NCI-H1417 treated with DMSO at 0.1 percent for 48 hours (cell line): ENCODE data around the gene SPRR3.

Experiments used
- DNase-seq: peaks from one replicate; lab custom pipeline; 2025; lab: John Stamatoyannopoulos, UW

The SPRR3 gene, protein sequence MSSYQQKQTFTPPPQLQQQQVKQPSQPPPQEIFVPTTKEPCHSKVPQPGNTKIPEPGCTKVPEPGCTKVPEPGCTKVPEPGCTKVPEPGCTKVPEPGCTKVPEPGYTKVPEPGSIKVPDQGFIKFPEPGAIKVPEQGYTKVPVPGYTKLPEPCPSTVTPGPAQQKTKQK

DNA sequence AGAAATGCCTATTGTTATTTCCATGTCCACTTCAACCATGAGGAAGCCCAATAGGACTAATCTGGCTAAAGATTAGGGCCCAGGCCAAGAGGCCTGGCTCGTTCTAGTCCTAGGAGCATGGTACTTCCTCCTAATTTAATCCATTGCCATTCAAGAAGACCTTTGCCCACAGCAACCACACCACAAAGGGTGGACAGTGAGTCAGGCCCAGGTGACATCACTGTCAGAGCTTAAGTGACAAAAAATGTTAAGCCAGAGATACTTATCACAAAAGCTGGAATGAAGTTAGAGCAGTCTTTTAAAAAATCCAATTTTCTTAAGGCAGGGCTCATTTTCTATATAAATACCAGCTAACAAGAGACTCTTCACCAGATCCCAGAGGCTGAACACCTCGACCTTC, at the start of gene SPRR3:
TSS of gene SPRR3 (plus strand) at position 368 of the 400 bp plus-strand sequence. CDS start 1,272 bp downstream, outside the sequence.
- DNase-seq: no peak

DNA sequence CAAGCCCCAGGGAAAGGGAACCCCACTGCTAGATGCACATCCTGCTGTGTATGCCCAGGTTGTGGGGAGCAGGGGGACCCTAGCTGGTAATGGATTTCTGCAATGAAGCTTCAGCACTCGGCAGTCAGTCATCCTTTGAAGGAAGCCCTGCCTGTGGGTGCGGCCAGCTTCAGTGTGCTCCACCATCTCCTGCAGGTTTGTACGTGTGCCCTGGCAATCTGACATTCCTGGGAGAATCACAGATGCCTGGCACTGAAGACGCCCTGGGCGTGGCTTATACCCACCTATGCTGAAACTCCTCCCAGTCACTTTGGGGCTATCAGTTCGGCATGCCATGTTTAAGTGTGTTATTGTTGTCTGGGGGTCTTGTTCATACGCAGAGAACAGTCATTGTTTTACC, 47.8 kb upstream of the SPRR3 start:
- DNase-seq: no peak

DNA sequence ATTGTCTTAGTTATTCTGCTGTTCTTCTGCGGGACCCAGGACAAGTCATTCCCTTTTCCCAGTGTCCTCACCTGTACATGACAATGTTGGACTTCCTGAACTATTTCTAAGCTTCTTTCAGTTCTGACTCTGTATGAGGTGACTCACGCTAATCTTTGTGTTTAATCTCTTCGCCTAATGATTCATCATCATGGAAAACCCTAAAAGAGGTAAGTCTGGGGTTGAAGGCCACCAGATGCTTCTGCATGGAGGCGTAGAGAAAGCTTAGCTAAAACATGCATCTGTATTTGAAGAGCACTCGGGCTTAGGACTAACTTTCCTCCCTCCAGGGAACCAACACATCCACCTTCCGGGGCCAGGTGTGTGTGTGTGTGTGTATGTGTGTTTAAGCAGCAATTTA, 47.1 kb upstream of the SPRR3 start:
- no peak for DNase-seq

DNA sequence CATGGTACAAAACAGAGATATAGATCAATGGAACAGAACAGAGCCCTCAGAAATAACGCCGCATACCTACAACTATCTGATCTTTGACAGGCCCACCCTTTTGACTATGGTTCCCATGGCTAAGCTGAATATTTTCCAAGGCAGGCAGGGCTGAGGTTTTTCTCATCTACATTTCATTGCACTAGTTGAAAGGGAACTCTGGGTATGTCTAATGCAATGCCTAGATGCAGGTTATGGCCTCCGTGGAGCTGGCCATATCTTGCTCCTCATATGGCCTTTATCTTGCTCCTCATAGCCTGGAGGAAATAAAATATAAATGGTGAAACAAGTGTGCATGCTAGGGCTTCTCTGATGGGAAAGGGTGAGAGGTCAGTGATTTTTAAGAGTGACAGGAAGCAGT, 44.0 kb upstream of the SPRR3 start:
- DNase-seq: no peak

DNA sequence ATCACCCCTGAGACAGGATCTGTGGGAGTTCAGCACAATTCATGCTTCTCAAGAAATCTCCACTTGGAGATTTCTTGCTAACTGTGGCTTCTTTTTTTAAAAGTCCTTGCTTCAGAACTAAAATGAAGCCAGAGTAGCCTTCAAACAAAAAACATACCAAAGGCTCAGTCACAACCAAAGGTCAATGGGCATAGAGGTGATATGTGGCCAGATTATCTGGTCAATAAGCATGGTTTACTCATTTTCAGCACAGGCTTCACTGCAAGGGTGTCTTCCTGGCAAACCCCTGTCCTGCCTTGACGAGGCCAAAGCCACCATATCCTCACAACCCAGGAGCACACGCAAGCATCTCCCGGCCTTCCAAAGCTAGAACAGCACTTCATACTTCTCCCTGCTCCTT, 42.3 kb upstream of the SPRR3 start:
- no peak for DNase-seq

DNA sequence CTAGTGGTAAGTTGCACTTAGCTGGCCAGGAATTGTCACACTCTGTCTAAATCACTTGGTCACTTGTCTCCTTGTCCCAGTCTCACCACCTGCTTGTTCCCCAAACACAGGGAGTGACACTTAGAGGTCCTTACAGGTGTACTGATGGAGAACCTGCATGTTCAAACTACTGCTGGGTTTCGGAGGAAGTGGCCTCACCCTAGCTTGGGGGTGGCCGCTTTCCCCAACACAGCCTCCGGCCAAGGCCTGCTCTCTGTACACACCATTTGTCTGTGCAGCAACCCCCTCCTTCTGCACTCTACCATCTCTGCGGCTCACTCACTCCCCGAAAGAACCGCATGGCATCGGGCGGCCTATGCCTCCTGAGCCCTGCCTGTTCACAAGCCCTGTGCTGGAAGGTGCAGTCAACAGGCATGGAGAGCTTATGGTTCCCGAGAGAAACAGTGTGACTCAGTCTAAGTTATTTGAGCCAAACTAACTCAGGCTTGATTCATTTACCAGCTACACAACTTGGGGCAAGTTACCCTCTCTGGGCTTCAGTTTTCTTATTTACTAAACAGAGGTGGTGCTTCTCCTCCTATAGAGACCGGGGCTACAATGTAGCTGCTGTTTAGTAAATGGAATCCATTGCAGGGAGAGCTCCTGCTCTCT, 41.6 kb upstream of the SPRR3 start:
- DNase-seq: no peak

DNA sequence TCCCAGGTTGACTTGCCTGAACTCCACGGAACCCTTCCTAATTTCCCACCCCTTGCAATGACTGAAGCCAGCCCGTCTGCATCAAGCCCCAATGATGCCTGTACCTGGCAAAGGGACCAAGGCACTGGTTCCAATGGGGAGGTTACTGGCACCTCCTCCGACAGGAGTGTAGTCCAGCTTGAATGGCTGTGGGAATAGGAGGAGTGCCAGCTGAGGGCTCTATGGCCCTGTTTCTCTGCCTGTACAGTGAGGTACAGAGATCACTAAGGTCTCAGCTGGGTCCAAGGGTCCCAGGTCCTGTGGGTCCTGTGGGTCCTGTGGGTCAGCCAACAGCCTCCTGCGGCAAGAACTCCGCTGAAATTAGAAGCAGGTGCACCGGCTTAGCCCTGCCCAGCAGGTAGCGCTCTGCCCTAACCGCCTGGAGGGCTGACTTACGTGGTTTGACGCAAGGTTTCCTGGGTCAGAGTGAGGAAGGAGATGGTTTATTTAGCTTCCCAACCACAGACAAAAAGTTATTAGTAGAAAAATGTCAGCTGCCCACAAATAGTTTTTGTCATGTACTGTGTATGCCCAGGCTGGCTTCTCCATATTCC, 41.0 kb upstream of the SPRR3 start:
- DNase-seq: no peak

DNA sequence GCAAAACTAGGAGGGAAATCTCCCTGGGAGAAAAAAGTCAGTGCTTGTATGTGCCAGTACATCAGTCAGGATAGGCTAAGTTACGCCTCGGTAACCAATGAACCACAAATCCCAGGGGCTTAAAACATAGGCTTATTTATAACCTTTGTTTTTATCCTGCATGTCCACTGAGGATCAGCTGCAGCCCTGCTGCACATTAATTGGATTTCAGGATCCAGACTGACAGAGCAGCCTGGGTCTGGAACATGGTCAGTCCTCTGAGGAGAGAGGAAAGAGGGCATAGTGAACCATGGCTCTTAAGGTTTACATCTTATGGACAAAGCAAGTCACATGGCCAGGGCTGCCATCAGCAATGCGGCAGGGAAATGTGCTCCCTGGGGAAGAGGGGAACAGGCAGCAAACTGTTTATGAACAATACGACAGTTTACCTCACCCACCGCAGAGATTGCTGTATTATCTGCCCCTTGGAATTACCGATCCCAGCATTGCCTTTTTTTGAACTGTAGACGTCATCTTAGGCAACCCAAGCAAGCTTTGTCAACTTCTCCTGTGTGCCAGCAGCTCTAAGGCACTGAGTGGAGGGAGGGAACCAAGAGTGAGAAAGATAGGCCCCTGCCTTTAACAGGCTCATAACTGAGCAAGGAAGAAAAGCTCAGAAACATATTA, 40.2 kb upstream of the SPRR3 start:
- DNase-seq: no peak

DNA sequence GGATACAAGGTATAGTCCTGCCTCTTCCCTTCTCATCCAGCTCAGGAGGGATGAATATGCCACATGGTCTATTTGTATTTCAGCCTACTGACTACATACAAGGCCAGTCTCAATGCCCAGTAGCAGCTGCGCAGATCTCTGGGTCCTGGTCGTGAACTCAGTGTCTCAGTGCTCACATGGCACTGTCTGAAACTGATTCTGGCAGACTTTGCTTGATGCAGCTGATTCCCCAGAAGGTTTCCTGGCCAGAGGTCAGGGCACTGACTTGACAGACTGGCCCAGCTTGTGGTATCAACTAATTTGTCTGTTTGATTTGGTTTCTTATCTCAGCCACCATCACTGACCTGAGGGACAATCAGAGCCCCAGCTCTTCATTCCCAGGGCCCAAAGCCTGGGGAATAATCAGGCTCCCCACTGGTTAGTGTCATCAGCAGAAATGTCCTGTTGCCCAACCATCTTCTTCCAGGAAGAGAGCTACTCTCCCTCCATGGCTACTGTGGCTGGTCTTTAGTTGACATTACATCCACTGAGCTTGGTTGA, 38.6 kb upstream of the SPRR3 start:
- no peak for DNase-seq

DNA sequence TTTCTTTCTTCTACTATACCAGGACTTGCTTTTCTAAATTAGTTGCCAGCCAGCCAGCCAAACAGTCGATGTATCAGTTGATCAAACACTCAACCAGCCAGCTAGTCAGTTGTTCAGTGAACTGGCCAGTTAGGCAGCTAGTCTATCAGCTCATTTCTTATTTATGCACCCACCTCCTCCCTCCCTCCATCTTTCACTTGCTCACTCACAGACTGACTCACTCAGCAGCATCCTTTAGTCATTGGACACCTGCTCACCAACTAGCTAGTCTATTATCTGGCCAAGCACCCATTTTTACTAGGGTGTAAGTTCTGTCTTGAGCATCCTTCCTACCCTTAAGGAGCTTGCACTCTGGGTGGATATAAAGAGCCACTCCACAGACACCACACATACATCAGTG, 37.0 kb upstream of the SPRR3 start:
- DNase-seq: no peak

DNA sequence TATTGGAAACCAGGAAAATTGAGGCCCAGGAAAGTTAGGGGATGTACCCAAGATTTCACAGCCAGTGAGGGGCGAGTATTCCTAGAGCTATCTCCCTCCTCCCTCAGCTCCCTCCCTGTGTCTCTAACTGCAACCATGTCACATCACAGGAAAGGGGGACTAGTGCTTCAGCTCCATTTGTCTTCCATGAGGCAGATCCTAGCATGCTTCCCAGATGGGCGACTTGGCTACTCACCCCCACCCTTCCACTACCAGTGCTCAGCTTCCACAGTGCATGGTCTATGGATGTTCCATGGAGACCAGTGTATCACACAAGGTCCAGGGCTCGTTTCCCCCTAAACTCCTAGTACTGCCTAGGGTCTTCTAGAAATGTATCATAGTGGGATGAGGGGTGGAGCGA, 35.7 kb upstream of the SPRR3 start:
- DNase-seq: no peak

DNA sequence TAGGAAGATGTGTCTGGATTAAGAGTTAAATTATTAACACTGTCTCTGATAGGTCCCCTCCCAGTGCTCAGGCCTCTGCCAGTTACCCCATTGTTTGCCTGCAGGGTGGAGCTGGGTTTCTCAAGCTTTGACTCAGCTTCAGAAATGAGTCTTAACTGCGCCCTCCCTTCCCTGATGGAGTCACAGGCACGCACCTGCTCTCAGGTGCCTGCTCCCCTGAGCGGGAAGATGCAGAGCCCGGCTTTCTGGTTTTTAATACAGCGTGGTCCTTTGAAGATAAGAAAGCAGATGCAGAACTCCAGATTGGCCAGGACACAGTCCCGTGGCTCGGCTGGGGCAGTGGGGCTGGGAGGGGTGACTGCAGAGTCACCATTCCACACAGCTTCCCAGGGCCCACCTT, 34.3 kb upstream of the SPRR3 start:
- DNase-seq: no peak

DNA sequence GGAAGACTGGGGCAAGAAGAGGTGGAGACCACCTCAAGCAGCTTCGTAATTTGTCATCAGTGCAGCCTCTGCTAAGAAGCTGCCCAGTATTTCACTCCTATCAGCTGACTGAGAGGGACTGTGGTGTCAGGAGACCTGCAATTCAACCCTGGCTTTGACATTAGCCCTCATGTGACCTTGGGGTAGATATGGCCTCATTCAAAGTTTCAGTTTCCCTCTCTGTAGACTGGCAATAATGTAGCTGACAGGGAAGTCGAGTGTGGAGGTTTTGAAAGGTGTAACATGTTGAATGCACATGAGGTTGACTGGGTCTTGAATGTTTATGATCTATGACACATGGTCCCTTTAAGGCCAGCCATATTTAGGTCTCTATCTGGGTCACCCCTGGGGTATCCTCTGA, 33.3 kb upstream of the SPRR3 start:
- no peak for DNase-seq

DNA sequence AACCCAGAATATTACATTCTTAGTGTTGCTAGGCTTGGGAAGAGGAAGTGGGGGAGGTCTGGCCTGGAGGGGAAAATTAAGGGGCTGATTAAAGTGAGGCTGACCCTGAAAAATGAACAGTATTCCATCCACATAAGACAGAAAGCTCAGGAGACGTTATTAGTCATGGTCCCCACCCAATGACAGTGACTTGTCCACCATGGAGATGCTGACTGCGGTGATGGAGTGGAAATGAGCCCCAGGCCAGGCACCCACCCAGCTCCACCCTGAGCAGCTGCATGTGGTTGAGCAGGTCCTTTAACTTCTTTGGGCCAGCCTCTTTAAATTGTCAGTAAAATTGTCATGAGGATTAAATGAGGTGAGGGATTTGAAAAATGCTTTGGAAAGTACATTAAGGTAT, 32.5 kb upstream of the SPRR3 start:
- no peak for DNase-seq

DNA sequence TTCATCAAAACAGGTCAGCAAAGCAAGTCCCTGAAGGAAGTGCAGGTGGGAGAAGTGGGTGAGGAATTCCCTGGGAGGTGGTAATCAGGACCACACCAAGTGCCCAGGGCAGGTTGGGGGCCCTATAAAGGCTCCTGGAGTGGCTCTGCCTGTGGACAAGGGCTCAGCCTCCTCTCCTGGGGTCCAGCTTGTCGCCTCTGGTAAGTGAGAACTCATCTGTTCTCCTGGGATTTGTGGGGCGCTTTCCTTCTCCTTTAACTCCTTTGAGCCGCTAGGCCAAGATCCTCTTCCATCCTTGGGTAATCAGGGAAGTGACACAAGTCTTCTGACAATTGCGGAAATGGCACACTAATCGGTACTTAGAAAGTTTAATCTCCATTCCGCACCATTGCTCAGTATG, 31.1 kb upstream of the SPRR3 start, which contains the start of gene SPRR4:
TSS of gene SPRR4 (plus strand) at position 154 of the 400 bp plus-strand sequence. CDS start 1,243 bp downstream, outside the sequence.
- no peak for DNase-seq

DNA sequence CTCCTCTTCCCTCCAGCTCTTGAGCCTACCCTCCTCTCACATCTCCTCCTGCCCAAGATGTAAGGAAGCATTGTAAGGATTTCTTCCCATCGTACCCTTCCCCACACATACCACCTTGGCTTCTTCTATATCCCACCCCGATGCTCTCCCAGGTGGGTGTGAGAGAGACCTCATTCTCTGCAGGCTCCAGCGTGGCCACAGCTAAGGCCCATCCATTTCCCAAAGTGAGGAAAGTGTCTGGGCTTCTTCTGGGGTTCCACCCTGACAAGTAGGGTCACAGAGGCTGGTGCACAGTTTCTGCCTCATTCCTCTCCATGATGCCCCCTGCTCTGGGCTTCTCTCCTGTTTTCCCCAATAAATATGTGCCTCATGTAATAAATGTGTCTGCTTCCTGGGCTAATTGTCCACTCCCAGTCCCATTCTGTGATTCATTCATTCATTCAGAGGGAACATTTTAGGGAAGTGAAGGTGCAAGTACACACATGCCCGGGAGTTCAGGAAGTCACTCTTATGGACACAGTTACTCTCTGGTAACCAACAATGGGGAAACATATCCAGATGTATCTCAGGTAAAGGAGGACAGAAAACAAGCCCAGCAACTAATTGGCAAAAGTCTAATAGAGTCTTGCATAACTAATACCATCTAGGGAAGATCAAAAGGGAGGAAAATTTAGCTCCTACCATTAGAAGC, 29.2 kb upstream of the SPRR3 start:
- no peak for DNase-seq

DNA sequence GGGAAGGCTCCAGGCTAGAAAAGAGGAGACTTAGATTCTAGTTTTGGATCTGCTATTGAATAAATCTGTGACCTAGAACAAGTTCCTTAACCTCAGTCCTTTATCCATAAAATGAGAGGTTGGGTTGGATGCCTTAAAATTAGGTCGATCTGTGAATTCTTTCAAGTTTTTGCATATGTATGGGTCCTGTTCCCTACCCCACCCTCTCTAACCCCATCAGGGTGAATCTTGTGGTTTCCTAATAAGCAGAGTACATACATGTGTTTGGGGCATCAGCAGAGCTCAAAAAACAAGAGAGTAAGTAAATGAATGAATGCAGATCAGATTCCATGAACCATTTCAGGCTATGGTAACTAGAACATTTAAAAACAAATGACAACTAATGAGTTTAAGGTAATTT, 24.9 kb upstream of the SPRR3 start:
- no peak for DNase-seq

DNA sequence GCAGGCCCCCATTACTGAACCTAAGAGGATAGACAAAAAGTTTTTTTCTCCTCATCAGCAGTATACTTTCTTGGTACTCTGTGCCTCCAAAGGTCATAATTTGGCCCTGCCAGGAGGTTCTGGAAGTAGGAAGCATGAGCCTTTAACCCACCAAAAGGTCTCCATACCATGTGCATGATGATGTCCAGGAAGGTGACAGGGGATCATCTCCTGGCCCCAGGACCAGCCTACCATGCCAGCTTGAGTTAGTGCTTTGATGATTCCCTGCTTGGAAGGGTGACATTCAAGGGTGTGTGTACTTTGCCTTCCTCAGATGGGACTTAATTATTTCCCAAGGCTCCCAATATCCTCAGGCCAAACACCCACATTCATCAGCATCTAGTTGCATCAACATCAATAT, 23.9 kb upstream of the SPRR3 start:
- no peak for DNase-seq

DNA sequence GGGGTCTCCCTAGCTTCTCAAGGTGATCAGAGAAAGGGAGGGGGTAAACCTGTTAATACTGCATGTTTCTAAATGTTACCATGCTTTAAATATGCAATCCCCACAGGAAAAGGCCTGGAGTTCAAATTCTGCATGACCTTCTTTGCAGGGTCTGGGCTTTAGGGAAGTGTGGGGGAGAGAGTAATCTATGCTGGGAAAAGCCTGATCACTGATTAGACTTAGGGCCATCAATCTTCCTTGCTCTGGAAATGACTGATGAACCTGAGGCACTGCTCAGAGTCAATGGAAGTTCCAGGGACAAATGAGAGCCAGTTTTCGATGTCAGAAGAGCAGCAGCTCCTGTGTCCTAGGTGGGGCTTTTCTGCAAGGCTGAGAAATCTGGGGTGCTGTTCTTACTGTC, 20.9 kb upstream of the SPRR3 start:
- DNase-seq: no peak

DNA sequence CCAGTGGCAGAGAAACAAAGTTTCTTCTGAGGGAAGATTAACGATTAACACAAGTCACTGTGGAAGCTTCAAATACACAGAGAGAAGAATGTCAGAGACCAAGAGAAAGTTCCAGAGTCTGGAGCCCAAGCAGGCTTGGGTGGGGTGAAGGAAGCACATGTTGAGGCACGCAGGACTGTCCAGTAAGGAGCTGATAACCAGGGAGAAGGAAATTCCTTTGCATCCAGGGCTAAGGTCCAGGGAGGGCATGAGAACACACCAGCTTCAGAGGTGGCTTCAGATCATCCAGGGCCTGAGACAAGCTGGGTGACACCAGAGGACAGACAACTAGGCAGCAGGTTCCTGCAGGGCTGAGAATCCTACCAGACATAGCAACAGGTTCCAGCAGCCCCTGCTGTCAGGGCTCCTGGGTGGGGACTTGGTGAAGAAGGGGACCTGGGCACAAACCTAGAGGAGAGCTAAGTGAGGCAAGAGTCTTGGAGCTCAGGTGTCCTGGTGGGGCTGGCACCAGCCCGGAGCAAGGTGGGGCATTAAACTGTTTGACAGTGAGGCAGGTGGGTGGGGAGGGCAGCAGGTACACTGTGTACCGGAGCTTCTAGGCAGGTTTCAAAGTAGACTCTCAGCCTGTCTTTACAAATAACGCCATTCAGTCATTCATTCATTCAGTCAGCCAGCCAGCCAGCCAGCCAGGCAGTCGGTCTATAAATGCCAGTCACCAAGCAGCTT, 20.2 kb upstream of the SPRR3 start:
- DNase-seq: no peak

DNA sequence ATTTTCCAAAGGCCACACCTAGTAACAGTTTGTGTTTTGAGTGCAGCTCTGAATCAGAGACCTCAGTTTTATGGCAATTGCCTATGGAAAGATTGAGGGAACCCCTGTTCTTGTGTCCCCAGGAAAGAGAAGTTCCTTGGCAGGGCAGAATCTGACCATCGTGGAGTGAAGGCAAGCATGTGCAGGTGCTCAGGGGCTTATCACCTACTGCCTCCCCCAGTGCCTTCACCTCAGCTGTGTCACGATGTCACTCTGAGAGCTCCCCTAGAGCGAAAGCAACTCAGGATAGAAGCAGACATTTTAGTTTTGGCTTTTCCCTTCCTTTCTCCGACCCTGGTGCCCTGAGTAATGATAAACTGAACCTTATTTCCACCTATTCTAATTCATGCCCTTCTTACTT, 19.5 kb upstream of the SPRR3 start:
- DNase-seq: no peak

DNA sequence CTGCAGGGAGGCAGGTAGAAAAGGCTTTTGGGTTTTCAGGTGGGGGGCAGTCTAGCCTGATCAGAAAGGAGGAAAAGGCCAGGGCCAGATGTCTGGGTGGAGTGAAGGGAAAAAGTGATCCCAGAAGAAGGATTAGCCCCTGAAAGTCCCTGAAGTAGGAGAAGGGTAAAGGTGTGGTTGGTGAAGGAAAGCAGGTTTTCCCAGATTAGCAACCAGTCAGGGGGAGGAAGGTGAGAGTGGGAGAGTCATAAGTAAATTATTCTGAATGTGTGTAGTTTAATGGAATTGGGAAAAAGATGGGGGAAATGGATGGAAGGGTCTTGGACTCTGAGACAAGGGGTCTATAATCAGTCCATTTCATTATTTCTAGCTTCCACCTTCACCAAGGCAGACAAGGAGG, 18.3 kb upstream of the SPRR3 start:
- DNase-seq: no peak
